GM23338 (cell line): Measurements from ENCODE around the gene CTTNBP2.

Source experiments
- CREB1 ChIP-seq: fragments of 250-450 bp; sonication (Bioruptor Pico); IDR thresholded peaks from 2 replicates; pipeline ENCODE4 v1.5.0; 2020; ENCODE audit warnings: low read depth, mild to moderate bottlenecking, moderate library complexity
- EZH2 ChIP-seq: fragments of 200-600 bp; sonication (generic); IDR thresholded peaks from one replicate; pipeline ENCODE4 v1.8.0; 2017; ENCODE audit warnings: antibody characterized with exemption, mild to moderate bottlenecking, low read depth; ENCODE audit not compliant: unreplicated experiment
- EZH2phosphoT487 ChIP-seq: fragments of 200-600 bp; sonication (generic); IDR thresholded peaks from one replicate; pipeline ENCODE4 v1.8.1; 2018; ENCODE audit warnings: antibody characterized with exemption; ENCODE audit not compliant: unreplicated experiment
- JUNB ChIP-seq: IDR thresholded peaks from one replicate; pipeline ENCODE4 v1.6.1; 2016; ENCODE audit warnings: antibody characterized with exemption; ENCODE audit not compliant: unreplicated experiment
- NANOG ChIP-seq: IDR thresholded peaks from 2 replicates; pipeline ENCODE4 v1.6.1; 2016; ENCODE audit warnings: antibody characterized with exemption, borderline replicate concordance
- POLR2AphosphoS5 ChIP-seq: IDR thresholded peaks from 2 replicates; pipeline ENCODE4 v1.6.1; 2016; ENCODE audit warnings: antibody characterized with exemption, low read depth
- STAT1 ChIP-seq: IDR thresholded peaks from one replicate; pipeline ENCODE4 v1.6.1; 2016; ENCODE audit warnings: antibody characterized with exemption; ENCODE audit not compliant: unreplicated experiment
- ZNF114 ChIP-seq: fragments of 250-450 bp; sonication (Bioruptor Pico); IDR thresholded peaks from 2 replicates; pipeline ENCODE4 v1.5.0; 2020; ENCODE audit warnings: mild to moderate bottlenecking, moderate library complexity
- ZNF331 ChIP-seq: fragments of 250-450 bp; sonication (Bioruptor Pico); IDR thresholded peaks from 2 replicates; pipeline ENCODE4 v1.5.0; 2020; ENCODE audit warnings: low read depth, mild to moderate bottlenecking, moderate library complexity
- TF ChIP-seq, protein P1 (sequence below), 2 experiments: fragments of 200-600 bp in 1 of 2; sonication (generic) in 1 of 2; conservative IDR thresholded peaks; 2 replicates each; pipeline versions ENCODE4 v1.5.1 to v1.6.1; 2016 to 2017; ENCODE audit warnings: antibody characterized with exemption in 2 of 2, low read depth in 2 of 2, mild to moderate bottlenecking in 2 of 2, moderate library complexity in 1 of 2
- TF ChIP-seq, protein P2 (sequence below): IDR thresholded peaks from one replicate; pipeline ENCODE4 v1.6.1; 2018; ENCODE audit warnings: antibody characterized with exemption; ENCODE audit not compliant: unreplicated experiment
- TF ChIP-seq, protein P3 (sequence below): IDR thresholded peaks from 2 replicates; pipeline ENCODE4 v1.6.1; 2016; ENCODE audit warnings: antibody characterized with exemption
- TF ChIP-seq, protein P4 (sequence below): fragments of 250-450 bp; sonication (Bioruptor Pico); IDR thresholded peaks from 2 replicates; pipeline ENCODE4 v1.5.0; 2020; ENCODE audit warnings: mild to moderate bottlenecking, moderate library complexity

DNA sequence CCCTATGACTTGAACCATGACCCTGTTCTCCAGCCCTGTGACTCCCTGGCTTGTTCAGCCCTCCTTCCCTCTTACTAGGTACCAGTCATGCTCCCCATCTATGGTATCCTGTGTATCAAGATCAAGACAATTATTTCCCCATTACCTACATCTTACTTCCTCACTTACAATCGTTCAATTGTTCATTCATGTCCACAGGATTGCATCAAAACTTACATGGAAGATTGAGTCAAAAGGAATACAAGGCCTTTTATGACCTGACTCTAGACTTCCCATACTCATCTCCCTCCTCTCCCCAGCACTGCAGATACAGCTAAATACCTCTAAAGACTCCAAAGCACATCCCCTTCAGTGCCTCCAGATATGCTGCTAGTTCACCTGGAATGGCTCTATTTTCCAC, 109.2 kb downstream of the CTTNBP2 start:
- TF ChIP-seq, protein P1, sequence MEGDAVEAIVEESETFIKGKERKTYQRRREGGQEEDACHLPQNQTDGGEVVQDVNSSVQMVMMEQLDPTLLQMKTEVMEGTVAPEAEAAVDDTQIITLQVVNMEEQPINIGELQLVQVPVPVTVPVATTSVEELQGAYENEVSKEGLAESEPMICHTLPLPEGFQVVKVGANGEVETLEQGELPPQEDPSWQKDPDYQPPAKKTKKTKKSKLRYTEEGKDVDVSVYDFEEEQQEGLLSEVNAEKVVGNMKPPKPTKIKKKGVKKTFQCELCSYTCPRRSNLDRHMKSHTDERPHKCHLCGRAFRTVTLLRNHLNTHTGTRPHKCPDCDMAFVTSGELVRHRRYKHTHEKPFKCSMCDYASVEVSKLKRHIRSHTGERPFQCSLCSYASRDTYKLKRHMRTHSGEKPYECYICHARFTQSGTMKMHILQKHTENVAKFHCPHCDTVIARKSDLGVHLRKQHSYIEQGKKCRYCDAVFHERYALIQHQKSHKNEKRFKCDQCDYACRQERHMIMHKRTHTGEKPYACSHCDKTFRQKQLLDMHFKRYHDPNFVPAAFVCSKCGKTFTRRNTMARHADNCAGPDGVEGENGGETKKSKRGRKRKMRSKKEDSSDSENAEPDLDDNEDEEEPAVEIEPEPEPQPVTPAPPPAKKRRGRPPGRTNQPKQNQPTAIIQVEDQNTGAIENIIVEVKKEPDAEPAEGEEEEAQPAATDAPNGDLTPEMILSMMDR (conservative IDR thresholded peaks at IDR 0.05; ENCODE audit: low read depth in 2 of 2): no peak
- TF ChIP-seq EZH2phosphoT487 (no peak), POLR2AphosphoS5 (no peak), EZH2 (no peak), JUNB (no peak), STAT1 (no peak), ZNF114 (no peak), CREB1 (CRISPR knock-in tag) (no peak), NANOG (no peak), ZNF331 (CRISPR knock-in tag) (no peak)
- TF ChIP-seq, protein P2, sequence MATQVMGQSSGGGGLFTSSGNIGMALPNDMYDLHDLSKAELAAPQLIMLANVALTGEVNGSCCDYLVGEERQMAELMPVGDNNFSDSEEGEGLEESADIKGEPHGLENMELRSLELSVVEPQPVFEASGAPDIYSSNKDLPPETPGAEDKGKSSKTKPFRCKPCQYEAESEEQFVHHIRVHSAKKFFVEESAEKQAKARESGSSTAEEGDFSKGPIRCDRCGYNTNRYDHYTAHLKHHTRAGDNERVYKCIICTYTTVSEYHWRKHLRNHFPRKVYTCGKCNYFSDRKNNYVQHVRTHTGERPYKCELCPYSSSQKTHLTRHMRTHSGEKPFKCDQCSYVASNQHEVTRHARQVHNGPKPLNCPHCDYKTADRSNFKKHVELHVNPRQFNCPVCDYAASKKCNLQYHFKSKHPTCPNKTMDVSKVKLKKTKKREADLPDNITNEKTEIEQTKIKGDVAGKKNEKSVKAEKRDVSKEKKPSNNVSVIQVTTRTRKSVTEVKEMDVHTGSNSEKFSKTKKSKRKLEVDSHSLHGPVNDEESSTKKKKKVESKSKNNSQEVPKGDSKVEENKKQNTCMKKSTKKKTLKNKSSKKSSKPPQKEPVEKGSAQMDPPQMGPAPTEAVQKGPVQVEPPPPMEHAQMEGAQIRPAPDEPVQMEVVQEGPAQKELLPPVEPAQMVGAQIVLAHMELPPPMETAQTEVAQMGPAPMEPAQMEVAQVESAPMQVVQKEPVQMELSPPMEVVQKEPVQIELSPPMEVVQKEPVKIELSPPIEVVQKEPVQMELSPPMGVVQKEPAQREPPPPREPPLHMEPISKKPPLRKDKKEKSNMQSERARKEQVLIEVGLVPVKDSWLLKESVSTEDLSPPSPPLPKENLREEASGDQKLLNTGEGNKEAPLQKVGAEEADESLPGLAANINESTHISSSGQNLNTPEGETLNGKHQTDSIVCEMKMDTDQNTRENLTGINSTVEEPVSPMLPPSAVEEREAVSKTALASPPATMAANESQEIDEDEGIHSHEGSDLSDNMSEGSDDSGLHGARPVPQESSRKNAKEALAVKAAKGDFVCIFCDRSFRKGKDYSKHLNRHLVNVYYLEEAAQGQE: no peak
- TF ChIP-seq, protein P3, sequence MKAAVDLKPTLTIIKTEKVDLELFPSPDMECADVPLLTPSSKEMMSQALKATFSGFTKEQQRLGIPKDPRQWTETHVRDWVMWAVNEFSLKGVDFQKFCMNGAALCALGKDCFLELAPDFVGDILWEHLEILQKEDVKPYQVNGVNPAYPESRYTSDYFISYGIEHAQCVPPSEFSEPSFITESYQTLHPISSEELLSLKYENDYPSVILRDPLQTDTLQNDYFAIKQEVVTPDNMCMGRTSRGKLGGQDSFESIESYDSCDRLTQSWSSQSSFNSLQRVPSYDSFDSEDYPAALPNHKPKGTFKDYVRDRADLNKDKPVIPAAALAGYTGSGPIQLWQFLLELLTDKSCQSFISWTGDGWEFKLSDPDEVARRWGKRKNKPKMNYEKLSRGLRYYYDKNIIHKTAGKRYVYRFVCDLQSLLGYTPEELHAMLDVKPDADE: no peak
- TF ChIP-seq, protein P4, sequence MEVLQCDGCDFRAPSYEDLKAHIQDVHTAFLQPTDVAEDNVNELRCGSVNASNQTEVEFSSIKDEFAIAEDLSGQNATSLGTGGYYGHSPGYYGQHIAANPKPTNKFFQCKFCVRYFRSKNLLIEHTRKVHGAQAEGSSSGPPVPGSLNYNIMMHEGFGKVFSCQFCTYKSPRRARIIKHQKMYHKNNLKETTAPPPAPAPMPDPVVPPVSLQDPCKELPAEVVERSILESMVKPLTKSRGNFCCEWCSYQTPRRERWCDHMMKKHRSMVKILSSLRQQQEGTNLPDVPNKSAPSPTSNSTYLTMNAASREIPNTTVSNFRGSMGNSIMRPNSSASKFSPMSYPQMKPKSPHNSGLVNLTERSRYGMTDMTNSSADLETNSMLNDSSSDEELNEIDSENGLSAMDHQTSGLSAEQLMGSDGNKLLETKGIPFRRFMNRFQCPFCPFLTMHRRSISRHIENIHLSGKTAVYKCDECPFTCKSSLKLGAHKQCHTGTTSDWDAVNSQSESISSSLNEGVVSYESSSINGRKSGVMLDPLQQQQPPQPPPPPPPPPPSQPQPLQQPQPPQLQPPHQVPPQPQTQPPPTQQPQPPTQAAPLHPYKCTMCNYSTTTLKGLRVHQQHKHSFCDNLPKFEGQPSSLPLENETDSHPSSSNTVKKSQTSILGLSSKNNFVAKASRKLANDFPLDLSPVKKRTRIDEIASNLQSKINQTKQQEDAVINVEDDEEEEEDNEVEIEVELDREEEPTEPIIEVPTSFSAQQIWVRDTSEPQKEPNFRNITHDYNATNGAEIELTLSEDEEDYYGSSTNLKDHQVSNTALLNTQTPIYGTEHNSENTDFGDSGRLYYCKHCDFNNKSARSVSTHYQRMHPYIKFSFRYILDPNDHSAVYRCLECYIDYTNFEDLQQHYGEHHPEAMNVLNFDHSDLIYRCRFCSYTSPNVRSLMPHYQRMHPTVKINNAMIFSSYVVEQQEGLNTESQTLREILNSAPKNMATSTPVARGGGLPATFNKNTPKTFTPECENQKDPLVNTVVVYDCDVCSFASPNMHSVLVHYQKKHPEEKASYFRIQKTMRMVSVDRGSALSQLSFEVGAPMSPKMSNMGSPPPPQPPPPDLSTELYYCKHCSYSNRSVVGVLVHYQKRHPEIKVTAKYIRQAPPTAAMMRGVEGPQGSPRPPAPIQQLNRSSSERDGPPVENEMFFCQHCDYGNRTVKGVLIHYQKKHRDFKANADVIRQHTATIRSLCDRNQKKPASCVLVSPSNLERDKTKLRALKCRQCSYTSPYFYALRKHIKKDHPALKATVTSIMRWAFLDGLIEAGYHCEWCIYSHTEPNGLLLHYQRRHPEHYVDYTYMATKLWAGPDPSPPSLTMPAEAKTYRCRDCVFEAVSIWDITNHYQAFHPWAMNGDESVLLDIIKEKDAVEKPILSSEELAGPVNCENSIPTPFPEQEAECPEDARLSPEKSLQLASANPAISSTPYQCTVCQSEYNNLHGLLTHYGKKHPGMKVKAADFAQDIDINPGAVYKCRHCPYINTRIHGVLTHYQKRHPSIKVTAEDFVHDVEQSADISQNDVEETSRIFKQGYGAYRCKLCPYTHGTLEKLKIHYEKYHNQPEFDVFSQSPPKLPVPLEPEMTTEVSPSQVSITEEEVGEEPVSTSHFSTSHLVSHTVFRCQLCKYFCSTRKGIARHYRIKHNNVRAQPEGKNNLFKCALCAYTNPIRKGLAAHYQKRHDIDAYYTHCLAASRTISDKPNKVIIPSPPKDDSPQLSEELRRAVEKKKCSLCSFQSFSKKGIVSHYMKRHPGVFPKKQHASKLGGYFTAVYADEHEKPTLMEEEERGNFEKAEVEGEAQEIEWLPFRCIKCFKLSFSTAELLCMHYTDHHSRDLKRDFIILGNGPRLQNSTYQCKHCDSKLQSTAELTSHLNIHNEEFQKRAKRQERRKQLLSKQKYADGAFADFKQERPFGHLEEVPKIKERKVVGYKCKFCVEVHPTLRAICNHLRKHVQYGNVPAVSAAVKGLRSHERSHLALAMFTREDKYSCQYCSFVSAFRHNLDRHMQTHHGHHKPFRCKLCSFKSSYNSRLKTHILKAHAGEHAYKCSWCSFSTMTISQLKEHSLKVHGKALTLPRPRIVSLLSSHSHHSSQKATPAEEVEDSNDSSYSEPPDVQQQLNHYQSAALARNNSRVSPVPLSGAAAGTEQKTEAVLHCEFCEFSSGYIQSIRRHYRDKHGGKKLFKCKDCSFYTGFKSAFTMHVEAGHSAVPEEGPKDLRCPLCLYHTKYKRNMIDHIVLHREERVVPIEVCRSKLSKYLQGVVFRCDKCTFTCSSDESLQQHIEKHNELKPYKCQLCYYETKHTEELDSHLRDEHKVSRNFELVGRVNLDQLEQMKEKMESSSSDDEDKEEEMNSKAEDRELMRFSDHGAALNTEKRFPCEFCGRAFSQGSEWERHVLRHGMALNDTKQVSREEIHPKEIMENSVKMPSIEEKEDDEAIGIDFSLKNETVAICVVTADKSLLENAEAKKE (CRISPR knock-in tag): no peak
